HEK293T (cell line): Measurements from ENCODE around the gene GNA12.

Experiments used
- BHLHE40 ChIP-seq: fragments of 450-650 bp; IDR thresholded peaks from 2 replicates; pipeline ENCODE4 v1.6.1; 2016; ENCODE audit warnings: mild to moderate bottlenecking, moderate library complexity, borderline replicate concordance
- CTBP1 ChIP-seq: fragments of 450-650 bp; IDR thresholded peaks from 2 replicates; pipeline ENCODE4 v1.6.1; 2016; ENCODE audit warnings: borderline replicate concordance
- ELF4 ChIP-seq: fragments of 450-650 bp; IDR thresholded peaks from 2 replicates; pipeline ENCODE4 v1.6.1; 2017; ENCODE audit warnings: antibody characterized with exemption
- FOXK2 ChIP-seq: fragments of 450-650 bp; IDR thresholded peaks from 2 replicates; pipeline ENCODE4 v1.6.1; 2016; ENCODE audit warnings: mild to moderate bottlenecking
- FOXM1 ChIP-seq: fragments of 450-650 bp; IDR thresholded peaks from 2 replicates; pipeline ENCODE4 v1.6.1; 2017; ENCODE audit warnings: mild to moderate bottlenecking, borderline replicate concordance
- HDGF ChIP-seq: fragments of 450-650 bp; IDR thresholded peaks from 2 replicates; pipeline ENCODE4 v1.6.1; 2017; ENCODE audit warnings: antibody characterized with exemption, borderline replicate concordance
- L3MBTL2 ChIP-seq: fragments of 450-650 bp; conservative IDR thresholded peaks from 2 replicates; pipeline ENCODE4 v1.6.1; 2016; ENCODE audit warnings: mild to moderate bottlenecking
- LEF1 ChIP-seq: fragments of 450-650 bp; IDR thresholded peaks from 2 replicates; pipeline ENCODE4 v1.6.1; 2017; ENCODE audit warnings: mild to moderate bottlenecking, borderline replicate concordance
- NFRKB ChIP-seq: fragments of 450-650 bp; IDR thresholded peaks from 2 replicates; pipeline ENCODE4 v1.6.1; 2016; ENCODE audit warnings: mild to moderate bottlenecking, moderate library complexity
- SP1 ChIP-seq: fragments of 450-650 bp; IDR thresholded peaks from 2 replicates; pipeline ENCODE4 v1.6.1; 2017
- SUZ12 ChIP-seq: fragments of 450-650 bp; IDR thresholded peaks from 2 replicates; pipeline ENCODE4 v1.6.1; 2016; ENCODE audit warnings: mild to moderate bottlenecking
- TARDBP ChIP-seq: fragments of 450-650 bp; IDR thresholded peaks from 2 replicates; pipeline ENCODE4 v1.6.1; 2016
- ZNF384 ChIP-seq: fragments of 450-650 bp; IDR thresholded peaks from 2 replicates; pipeline ENCODE4 v1.6.1; 2016
- TF ChIP-seq, protein P1 (sequence below): fragments of 450-650 bp; IDR thresholded peaks from 2 replicates; pipeline ENCODE4 v1.6.1; 2016

DNA sequence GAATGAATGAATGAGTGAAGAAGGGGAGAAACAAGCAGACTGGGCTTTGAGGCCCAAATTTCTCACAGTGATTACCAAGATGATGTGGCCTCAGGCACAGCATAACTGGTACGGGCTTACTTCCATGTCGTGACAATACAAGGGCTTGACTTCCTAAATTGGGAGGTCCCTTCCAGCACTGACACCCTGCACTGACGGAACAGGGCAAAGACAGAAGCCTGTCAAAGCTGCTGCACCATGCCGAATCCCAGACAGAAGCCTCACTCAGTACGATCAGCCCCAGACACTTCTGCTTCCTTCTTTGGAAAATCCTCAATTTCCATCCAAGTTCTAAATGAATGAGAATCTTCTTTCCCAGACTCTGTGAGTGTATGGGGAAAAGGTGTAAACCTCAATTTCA is 51.9 kb downstream of the GNA12 start:
- TF ChIP-seq SUZ12 (no peak), NFRKB (no peak), SP1 (no peak), HDGF (no peak), TARDBP (no peak), FOXM1 (no peak), FOXK2 (no peak), ZNF384 (no peak), LEF1 (no peak), L3MBTL2 (no peak), CTBP1 (no peak), ELF4 (no peak), BHLHE40 (no peak)
- TF ChIP-seq, protein P1, sequence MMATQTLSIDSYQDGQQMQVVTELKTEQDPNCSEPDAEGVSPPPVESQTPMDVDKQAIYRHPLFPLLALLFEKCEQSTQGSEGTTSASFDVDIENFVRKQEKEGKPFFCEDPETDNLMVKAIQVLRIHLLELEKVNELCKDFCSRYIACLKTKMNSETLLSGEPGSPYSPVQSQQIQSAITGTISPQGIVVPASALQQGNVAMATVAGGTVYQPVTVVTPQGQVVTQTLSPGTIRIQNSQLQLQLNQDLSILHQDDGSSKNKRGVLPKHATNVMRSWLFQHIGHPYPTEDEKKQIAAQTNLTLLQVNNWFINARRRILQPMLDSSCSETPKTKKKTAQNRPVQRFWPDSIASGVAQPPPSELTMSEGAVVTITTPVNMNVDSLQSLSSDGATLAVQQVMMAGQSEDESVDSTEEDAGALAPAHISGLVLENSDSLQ = no peak
